HCT116 (cell line): Measurements from ENCODE around the gene C12orf57. TPM values are rescaled to one million over a fixed set of nuclear protein-coding genes. Genes with fewer than 3 reads are reported as not detected.
A peak's percentile ranks its signal among the peaks of the same experiment; 100 is the strongest.

Experiments used
- ATAC-seq: fragments of 200-7000 bp; cut with Tn5 transposase; 2 replicates; pipeline ENCODE4 v1.9.1; 2020; ENCODE audit warnings: mild to moderate bottlenecking, moderate library complexity
- BruUV-seq: library from RNA; stranded (reverse); fragments of 400-500 nt; replicated peaks from 2 replicates; lab custom pipeline; 2021; lab: Mats Ljungman, UMichigan
- CTCF ChIA-PET: fragments of 300-600 bp; sonication (Branson Sonifier 250); formaldehyde crosslinking; loops from one replicate; lab custom pipeline; 2021; ENCODE audit warnings: antibody characterized with exemption; lab: Charles Lee
- POLR2A ChIA-PET: fragments of 300-600, 350-600 bp; sonication (Branson Sonifier 250); formaldehyde crosslinking; loops from one replicate; lab custom pipeline; 2021; ENCODE audit warnings: antibody characterized with exemption; lab: Charles Lee
- RAD21 ChIA-PET, 2 experiments: fragments of 300-600 bp; sonication (Branson Sonifier 250); formaldehyde crosslinking; loops; one replicate each; lab custom pipeline; 2023; ENCODE audit warnings: low total read pairs in 2 of 2; ENCODE audit not compliant: uncharacterized antibody in 2 of 2, unreplicated experiment in 2 of 2, low non-redundant PET in 1 of 2; lab: Charles Lee
- DNase-seq: peaks from one replicate; pipeline ENCODE4 v3.0.0-alpha.2; 2010; ENCODE audit warnings: low read depth, low spot score
- H2AFZ ChIP-seq: fragments of 200-600 bp; shearing (Covaris generic), sonication (generic); 2 replicates; pipeline ENCODE4 v1.6.1; 2017; ENCODE audit warnings: low read depth, mixed run types, mixed read lengths, antibody characterized with exemption, low read length; ENCODE audit not compliant: poor library complexity, severe bottlenecking
- H3K27ac ChIP-seq: 2 replicates; pipeline ENCODE4 v1.5.1; 2012; ENCODE audit warnings: low read depth, low read length
- H3K27me3 ChIP-seq: fragments of 200-600 bp; sonication (generic); 2 replicates; pipeline ENCODE4 v1.6.1; 2016; ENCODE audit warnings: mixed run types, low read length, mixed read lengths; ENCODE audit not compliant: insufficient read depth
- H3K36me3 ChIP-seq, 2 experiments: fragments of 200-500 bp in 1 of 2; fragments of 200-600 bp in 1 of 2; sonication (Bioruptor generic) in 1 of 2; sonication (generic) in 1 of 2; 2 replicates each; pipeline versions ENCODE4 v1.5.1 to v1.6.1; 2014 to 2016; ENCODE audit warnings: low read length in 2 of 2, inconsistent platforms in 1 of 2, mixed read lengths in 1 of 2, mixed run types in 1 of 2; ENCODE audit not compliant: insufficient read depth in 2 of 2, control insufficient read depth in 1 of 2
- H3K4me1 ChIP-seq, 2 experiments: fragments of 200-600 bp in 1 of 2; sonication (generic) in 1 of 2; 2 replicates each; pipeline versions ENCODE4 v1.5.1 to v1.6.1; 2012 to 2017; ENCODE audit warnings: low read length in 2 of 2, inconsistent platforms in 1 of 2, mild to moderate bottlenecking in 1 of 2, mixed read lengths in 1 of 2, mixed run types in 1 of 2, moderate library complexity in 1 of 2; ENCODE audit not compliant: insufficient read depth in 2 of 2, control insufficient read depth in 1 of 2
- H3K4me2 ChIP-seq: fragments of 200-600 bp; sonication (generic); 2 replicates; pipeline ENCODE4 v1.6.1; 2017; ENCODE audit warnings: mixed run types, low read length, mixed read lengths
- H3K4me3 ChIP-seq, 2 experiments: fragments of 200-600 bp in 1 of 2; sonication (generic) in 1 of 2; replicated peaks in 1 of 2; 2 replicates each; pipeline ENCODE4 v1.5.1; 2011 to 2016; ENCODE audit warnings: low read length in 2 of 2, control low read depth in 1 of 2, low read depth in 1 of 2, mild to moderate bottlenecking in 1 of 2, mixed read lengths in 1 of 2, mixed run types in 1 of 2
- H3K79me2 ChIP-seq: fragments of 200-600 bp; sonication (generic); 2 replicates; pipeline ENCODE4 v1.6.1; 2017; ENCODE audit warnings: mild to moderate bottlenecking, mixed run types, low read length, moderate library complexity, mixed read lengths; ENCODE audit not compliant: insufficient read depth
- H3K9ac ChIP-seq: fragments of 200-600 bp; sonication (generic); 2 replicates; pipeline ENCODE4 v1.6.1; 2016; ENCODE audit warnings: low read length, mixed read lengths
- H3K9me2 ChIP-seq: fragments of 200-600 bp; sonication (generic), shearing (Covaris generic); 2 replicates; pipeline ENCODE4 v1.6.1; 2017; ENCODE audit warnings: mixed run types, mild to moderate bottlenecking, moderate library complexity; ENCODE audit not compliant: insufficient read depth
- H3K9me3 ChIP-seq, 2 experiments: fragments of 200-500 bp in 1 of 2; fragments of 200-600 bp in 1 of 2; sonication (Bioruptor generic) in 1 of 2; sonication (generic) in 1 of 2; 2 replicates each; pipeline ENCODE4 v1.6.1; 2014 to 2017; ENCODE audit warnings: low read length in 2 of 2, mixed read lengths in 2 of 2, inconsistent platforms in 1 of 2, low read depth in 1 of 2, mild to moderate bottlenecking in 1 of 2, mixed run types in 1 of 2, moderate library complexity in 1 of 2; ENCODE audit not compliant: control insufficient read depth in 1 of 2, insufficient read depth in 1 of 2
- H4K20me1 ChIP-seq: fragments of 200-600 bp; sonication (generic), shearing (Covaris generic); 2 replicates; pipeline ENCODE4 v1.6.1; 2017; ENCODE audit warnings: mixed run types, mild to moderate bottlenecking, moderate library complexity; ENCODE audit not compliant: insufficient read depth
- CTCF ChIP-seq, 3 experiments: fragments of 200-600 bp in 1 of 3; sonication (generic) in 1 of 3; IDR thresholded peaks in 2 of 3; conservative IDR thresholded peaks in 1 of 3; 2 replicates each; pipeline ENCODE4 v1.5.1; 2012 to 2017; ENCODE audit warnings: low read depth in 2 of 3, low read length in 2 of 3, antibody characterized with exemption in 1 of 3, borderline replicate concordance in 1 of 3, control low read depth in 1 of 3, mild to moderate bottlenecking in 1 of 3, mixed read lengths in 1 of 3, mixed run types in 1 of 3, moderate library complexity in 1 of 3; ENCODE audit not compliant: insufficient read depth in 1 of 3
- EZH2phosphoT487 ChIP-seq: fragments of 200-600 bp; IDR thresholded peaks from 2 replicates; pipeline ENCODE4 v1.6.1; 2018; ENCODE audit warnings: antibody characterized with exemption, borderline replicate concordance
- POLR2AphosphoS5 ChIP-seq: IDR thresholded peaks from 2 replicates; pipeline ENCODE4 v1.6.1; 2011; ENCODE audit warnings: mild to moderate bottlenecking, low read depth, low read length, moderate library complexity
- REST ChIP-seq: IDR thresholded peaks from 2 replicates; pipeline ENCODE4 v1.6.1; 2012; ENCODE audit warnings: low read depth
- TCF7L2 ChIP-seq: IDR thresholded peaks from 2 replicates; pipeline ENCODE4 v1.7.0; 2011; ENCODE audit warnings: borderline replicate concordance, inconsistent platforms; ENCODE audit not compliant: insufficient read depth, insufficient read length; ENCODE audit errors: extremely low read depth
- YY1 ChIP-seq: IDR thresholded peaks from 2 replicates; pipeline ENCODE4 v1.6.1; 2011; ENCODE audit warnings: low read length, low read depth, moderate library complexity, mild to moderate bottlenecking; ENCODE audit not compliant: insufficient replicate concordance; ENCODE audit errors: extremely low read depth
- ZBTB33 ChIP-seq: IDR thresholded peaks from 2 replicates; pipeline ENCODE4 v1.6.1; 2011; ENCODE audit warnings: mild to moderate bottlenecking, low read length, moderate library complexity; ENCODE audit not compliant: insufficient replicate concordance; ENCODE audit errors: extremely low read depth
- ZFX ChIP-seq: fragments of 450-650 bp; IDR thresholded peaks from 2 replicates; pipeline ENCODE4 v1.6.1; 2017
- intact Hi-C: fragments of 100-400 bp; cut with micrococcal nuclease; formaldehyde crosslinking; loops from 2 replicates; pipeline ENCODE4 v1.10.0; 2022
- total RNA-seq: library from RNA; stranded (reverse); gene quantifications from one replicate; pipeline ENCODE4 v1.2.1, GENCODE V29; 2021; ENCODE audit not compliant: unreplicated experiment

Gene C12orf57
- total RNA-seq, 1 experiment from 2014 or later, result 202 TPM

- CTCF ChIA-PET, result interaction anchor here (1.0 to 6.1 kb wide), 12 partner anchors 18 to 218 kb away, joined by 3 to 101 read pairs (median 6); partner anchors contain the start of genes C1R, C1RL and SPSB2
Measured at GRCh38 chr12:6944381-6945186, 762 bp downstream of the C12orf57 start.

More at GRCh38 chr12:6944381-6945186, 762 bp downstream of the C12orf57 start:
- Histone ChIP-seq H3K79me2 (peaks cover 16% of the 10 kb centered on the region), H3K27me3 (no peaks in the 10 kb centered on the region), H3K4me3 (peak overlapping the region; percentile 68 to 71), H3K4me1 (peaks cover 22 to 66% of the 10 kb centered on the region in 2 experiments), H2AFZ (no peak overlapping the region), H3K9me2 (no peaks in the 10 kb centered on the region), H3K36me3 (peaks cover 2 to 9% of the 10 kb centered on the region in 2 experiments; a peak in 2 of 4 replicates), H3K27ac (peak overlapping the region; percentile 99), H3K9me3 (no peaks in the 10 kb centered on the region), H3K9ac (peak overlapping the region; percentile 88), H3K4me2 (peak overlapping the region; percentile 92), H4K20me1 (no peaks in the 10 kb centered on the region)
- no TSS peak for BruUV-seq
- peak; percentile 89 for DNase-seq
- intact Hi-C loops, result loop anchor here (1.0 to 10.0 kb wide), 5 partner anchors 75 to 693 kb away; partner anchors contain the start of genes C1R and C1RL
- ATAC-seq, result peak; percentile 39
- POLR2A ChIA-PET, result interaction anchor here (0.6 to 7.7 kb wide), 40 partner anchors 10 to 703 kb away, joined by 3 to 269 read pairs (median 5); partner anchors contain the start of genes ATN1, C1RL, CDCA3 and COPS7A
- RAD21 ChIA-PET, result interaction anchor here (0.5 to 2.8 kb wide), 7 partner anchors 18 to 182 kb away, joined by 3 to 22 read pairs (median 4); partner anchors contain the start of gene C1RL (in 1 of the 2)
- peak in 2 of 3 experiments; percentile 76 to 77; a peak in 4 of 6 replicates for TF ChIP-seq CTCF (IDR thresholded peaks at IDR 0.05 in 2 of 3, conservative IDR thresholded peaks at IDR 0.05 in 1 of 3; ENCODE audit: borderline replicate concordance in 1 of 3, insufficient read depth in 1 of 3, low read depth in 2 of 3, low read length in 2 of 3)
- peak; percentile 33; the same call in 1 of the 2 replicates for TF ChIP-seq ZFX
- TF ChIP-seq ZBTB33, result no peak
- peak; percentile 61 for TF ChIP-seq TCF7L2
- no peak for TF ChIP-seq EZH2phosphoT487
- TF ChIP-seq YY1, result peak; percentile 53
- peak; percentile 47; the same call in 1 of the 2 replicates for TF ChIP-seq POLR2AphosphoS5
- TF ChIP-seq REST, result no peak
